GM18526 (cell line): ENCODE measurements around the gene INO80E.

Experiments
- POLR2A ChIP-seq: IDR thresholded peaks from 3 replicates; pipeline ENCODE4 v1.6.1; 2011; ENCODE audit not compliant: insufficient read length; ENCODE audit errors: extremely low read depth

INO80E gene

GRCh38 chr16:29973384-29974246 is 22.4 kb upstream of the INO80E start, which contains the start of gene TAOK2:
TSS of gene TAOK2 (plus strand) at chr16:29973868. CDS start at chr16:29977773, 3,905 bp downstream.
- peak; percentile 91 for TF ChIP-seq POLR2A

DNA sequence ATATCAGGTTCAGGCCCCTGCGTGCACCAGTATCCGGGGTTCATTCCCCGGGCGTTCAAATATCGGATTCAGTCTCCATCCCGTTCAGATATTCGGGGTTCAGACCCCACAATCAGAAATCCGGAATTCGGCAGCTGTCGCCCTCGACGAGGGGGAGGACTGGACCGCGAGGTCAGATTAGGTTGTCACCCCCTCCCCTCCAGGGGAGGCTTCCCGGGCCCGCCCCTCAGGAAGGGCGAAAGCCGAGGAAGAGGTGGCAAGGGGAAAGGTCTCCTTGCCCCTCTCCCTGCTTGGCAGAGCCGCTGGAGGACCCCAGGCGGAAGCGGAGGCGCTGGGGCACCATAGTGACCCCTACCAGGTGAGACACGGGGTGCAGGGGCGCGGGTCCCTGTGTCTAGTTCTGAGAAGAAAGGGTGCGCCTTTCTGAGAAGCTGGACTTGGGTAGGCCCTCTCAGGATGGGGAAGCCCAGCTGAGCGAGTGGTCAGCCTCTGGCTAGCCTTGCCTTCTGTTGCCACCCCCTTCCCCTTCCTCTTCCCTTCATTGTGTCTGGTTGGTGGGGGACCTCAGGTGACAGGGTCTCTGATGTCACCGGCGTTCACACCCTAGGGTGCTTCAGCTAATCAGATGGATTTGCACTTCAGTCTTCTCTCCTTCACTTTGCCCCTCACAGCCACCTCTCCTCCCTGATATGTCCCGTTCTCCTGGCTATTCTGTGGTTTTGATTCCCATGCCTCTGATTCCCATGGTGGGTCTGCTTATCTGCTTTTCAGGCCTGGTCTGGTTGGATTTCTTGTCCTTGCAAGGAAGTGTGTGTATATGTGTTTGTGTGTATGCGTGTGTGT is 21.5 kb upstream of the INO80E start:
- TF ChIP-seq POLR2A: no peak

DNA sequence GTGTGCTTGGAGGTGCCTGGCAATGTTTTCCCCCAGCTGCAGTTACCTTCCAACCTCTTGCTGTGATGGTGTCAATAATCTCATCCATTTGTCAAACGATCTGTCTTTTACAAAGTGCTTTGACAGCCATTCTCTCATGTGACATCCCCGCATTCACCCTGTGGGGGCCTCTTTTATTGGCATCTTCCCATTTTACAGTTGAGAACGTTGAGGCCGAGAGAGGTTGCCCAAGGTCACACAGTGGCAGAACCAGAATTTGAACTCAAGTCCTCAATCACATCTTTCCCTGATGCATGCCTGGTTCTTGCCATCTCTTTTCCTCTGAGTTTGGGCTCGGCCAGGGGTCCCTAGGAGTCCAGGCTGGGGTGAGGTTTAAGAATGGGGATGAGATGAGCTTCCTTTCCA is 20.9 kb upstream of the INO80E start:
- TF ChIP-seq POLR2A: no peak

DNA sequence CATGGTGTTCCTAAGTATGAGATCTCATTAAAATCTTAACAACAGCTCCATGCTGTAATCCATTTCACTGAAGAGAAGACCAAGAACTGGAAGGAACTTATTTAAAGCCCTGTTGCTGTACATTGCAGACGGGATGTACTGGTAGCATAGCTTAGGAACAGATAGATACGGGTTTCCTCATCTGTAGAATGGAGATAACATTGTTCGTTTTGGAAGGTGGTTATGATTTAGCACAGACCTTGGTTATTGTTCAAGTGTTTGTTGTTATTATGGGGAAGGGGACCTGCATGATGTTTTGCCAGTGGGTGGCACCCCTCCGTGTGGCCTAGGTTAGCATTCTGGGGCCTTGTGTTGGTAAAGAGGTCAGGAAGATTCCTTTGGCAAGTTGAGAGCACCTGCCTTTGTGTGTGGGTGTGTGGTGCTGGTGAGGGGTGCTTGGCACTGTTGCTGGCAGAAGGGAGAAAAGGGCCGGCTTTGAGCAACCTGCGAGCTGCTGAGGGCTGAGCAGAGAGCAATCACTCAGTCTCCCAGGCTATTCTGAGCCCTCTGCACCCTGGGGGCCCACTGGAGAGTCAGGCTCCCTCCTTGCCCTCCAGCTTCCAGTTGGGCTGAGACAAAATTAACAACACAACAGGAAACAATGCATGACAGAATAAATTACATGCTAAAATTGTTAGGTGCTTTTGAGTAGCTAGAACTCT is 20.1 kb upstream of the INO80E start:
- no peak for TF ChIP-seq POLR2A

DNA sequence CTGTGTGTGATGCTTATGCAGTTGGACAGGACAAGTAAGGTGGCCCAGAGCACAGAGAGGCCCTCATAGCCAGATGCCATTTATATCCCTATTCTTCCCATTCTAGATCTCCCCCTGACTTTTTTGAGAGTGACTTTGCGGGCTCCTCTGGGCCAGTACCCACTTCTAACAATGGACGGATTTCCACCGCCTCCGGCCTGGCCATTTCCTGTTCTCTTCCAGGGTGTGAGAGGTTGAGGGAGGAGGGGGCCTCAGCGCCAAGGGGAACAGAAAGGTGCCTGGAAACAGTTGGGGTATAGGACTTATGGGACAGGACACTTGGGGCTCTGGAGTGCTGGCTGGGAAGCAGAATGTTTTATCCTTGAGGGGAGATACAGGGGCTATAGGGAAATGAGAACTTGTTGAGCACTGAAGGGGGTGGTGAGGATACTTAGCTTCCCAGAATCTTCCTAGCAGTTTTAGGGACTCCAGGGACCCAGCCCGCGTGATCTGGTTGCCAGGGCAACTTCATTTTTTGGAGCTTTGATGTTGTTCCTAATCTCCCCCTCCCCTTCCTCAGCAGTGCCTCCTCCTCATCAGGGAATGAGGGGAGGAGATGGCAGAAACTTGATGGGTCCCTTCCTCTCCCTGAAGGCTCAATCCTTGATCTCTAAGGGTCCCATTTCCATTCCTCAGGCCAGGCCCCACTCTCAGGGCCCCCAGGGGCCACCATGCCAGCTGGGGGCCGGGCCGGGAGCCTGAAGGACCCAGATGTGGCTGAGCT is 18.8 kb upstream of the INO80E start:
- TF ChIP-seq POLR2A: no peak

DNA sequence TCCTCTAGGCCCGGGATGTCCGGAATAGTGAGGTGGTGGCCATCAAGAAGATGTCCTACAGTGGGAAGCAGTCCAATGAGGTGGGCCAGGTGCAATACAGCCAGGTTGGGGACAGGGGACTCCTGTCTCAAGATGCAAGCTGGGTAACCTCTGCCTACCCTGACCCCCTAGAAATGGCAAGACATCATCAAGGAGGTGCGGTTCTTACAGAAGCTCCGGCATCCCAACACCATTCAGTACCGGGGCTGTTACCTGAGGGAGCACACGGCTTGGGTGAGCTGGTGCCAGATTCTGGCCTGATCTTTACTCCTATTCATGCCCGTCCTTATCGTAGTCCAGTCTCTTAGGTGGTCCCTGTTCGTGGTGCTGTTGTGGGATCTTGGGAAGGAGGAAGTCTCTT is 18.0 kb upstream of the INO80E start:
- no peak for TF ChIP-seq POLR2A

DNA sequence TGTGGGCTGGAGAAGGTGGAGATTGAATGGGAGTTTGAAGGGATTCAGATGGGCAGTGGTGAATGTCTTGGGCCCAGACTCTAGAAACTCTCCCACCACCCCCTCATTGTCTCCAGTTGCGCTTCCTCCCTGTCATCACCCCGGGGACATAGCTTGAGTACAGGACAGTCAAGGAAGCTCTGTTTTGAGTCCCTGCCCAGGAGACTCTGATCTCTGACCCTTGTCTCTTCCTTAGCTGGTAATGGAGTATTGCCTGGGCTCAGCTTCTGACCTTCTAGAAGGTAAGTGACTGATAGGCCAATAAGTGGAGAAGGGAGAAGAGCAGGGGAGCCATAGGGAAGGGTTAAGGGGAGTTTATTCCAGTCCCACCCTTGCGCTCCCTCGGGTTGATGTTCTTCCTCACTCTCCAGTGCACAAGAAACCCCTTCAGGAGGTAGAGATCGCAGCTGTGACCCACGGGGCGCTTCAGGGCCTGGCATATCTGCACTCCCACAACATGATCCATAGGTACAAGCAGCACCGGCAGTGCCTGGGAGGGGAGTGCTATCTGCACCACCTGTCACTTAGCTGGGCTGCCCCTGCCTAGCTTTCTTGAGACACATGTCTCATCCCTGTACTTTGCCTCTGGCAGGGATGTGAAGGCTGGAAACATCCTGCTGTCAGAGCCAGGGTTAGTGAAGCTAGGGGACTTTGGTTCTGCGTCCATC is 17.3 kb upstream of the INO80E start:
- no peak for TF ChIP-seq POLR2A

- no peak for TF ChIP-seq POLR2A
These were observed 13.3 kb upstream of the INO80E start for GRCh38 chr16:29982560-29983419.

DNA sequence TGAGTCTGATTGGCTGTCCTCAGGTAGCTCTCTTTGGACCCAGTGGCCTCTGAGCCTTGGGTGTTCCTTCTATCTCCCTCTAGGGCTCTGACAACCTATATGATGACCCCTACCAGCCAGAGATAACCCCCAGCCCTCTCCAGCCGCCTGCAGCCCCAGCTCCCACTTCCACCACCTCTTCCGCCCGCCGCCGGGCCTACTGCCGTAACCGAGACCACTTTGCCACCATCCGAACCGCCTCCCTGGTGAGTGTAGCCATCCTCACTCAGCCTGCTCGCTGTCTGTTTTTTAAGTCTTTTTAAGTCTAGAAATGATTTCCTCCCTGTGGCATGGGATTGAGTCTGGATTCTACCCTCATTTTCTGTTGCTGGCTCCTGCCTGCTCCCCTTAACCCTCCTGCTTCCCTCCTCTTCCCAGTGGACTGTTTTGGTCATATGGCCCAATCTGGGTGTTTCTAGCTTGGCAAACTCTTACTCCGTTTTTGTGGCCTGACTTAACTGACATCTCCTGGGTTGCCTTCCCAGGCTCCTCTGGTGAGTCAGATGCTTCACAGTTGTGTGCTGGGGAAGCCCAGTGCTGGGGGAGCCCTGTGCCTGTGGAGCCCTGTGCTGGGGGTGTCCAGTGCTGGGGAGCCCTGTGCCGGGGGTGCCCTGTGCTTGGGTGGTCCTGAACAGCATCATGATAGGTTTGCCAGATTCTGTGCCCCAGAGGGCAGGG is 12.5 kb upstream of the INO80E start:
- TF ChIP-seq POLR2A: no peak

DNA sequence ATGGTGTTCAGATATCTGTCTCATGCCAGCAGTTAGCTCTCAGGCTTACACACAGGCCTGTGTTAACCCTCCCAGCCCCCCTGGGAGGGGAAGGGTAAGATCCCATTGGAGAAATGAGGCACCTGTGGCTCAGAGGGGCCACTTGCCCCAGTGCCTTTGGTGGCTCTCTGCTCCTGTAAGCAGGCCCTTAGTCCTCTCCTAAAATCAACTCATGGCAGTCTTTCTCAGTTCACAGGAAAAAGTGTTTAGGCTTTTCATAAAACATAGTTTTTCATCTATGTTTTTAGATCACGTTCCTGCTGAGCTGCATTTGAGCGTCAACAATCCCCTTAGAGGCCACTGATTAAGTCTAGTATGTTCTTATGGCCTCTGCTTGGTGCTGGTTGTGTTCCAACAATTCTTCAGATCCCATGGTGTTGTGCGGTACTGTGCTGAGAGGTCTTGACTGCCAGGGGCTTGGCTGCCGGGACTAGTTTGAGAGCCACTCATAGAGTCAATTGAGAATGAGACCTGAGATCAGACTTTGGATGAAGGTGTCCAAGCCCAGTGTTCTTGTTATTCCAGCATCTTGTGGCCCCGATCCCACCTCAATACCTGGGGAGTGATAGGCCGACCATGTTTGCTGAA is 11.8 kb upstream of the INO80E start:
- TF ChIP-seq POLR2A: no peak

DNA sequence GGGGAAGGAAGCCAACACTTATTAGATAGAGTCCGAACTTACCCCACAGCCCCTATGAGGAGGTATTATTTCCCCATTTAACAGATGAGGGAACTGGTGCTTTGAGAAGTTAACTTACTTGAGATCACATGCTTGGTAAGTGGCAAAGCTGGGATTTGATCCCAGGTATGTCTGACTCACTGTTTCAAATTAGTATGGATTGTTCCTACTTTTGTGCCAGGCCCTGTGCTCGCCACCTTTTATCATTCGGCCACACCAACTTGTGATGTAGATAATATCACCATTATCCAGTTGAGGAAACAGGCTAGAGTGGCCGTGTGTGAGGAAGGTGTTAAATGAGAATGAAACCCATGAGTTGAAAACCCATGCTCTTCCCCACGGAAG is 11.3 kb upstream of the INO80E start:
- TF ChIP-seq POLR2A: no peak

- TF ChIP-seq POLR2A: no peak
These were observed 10.7 kb upstream of the INO80E start for GRCh38 chr16:29985271-29985811.

DNA sequence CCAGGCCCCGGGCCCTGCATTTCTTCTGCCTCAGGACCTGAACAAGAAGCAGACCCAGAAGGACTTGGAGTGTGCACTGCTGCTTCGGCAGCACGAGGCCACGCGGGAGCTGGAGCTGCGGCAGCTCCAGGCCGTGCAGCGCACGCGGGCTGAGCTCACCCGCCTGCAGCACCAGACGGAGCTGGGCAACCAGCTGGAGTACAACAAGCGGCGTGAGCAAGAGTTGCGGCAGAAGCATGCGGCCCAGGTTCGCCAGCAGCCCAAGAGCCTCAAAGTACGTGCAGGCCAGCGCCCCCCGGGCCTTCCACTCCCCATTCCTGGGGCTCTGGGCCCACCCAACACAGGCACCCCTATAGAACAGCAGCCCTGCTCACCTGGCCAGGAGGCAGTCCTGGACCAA is 9.8 kb upstream of the INO80E start:
- TF ChIP-seq POLR2A: no peak
